Astrocyte (in vitro differentiated cells and primary cell): Measurements from ENCODE around the gene GSTA3. TPM values are rescaled to one million over a fixed set of nuclear protein-coding genes. Genes with fewer than 3 reads are reported as not detected.
"Not testable (repeated sequence)": the region's sequence is repeated elsewhere in the genome, so short reads cannot be mapped to it uniquely, and the experiment has no call there.

Experiments used
- DNase-seq: peaks from one replicate; pipeline ENCODE4 v3.0.0-alpha.2; 2010; ENCODE audit warnings: low read depth
- FAIRE-seq: peaks from 2 replicates; lab custom pipeline; 2011; peaks lifted over from hg19 to GRCh38; lab: Jason Lieb, UNC
- H2AFZ ChIP-seq: 2 replicates; pipeline ENCODE4 v1.6.0; 2012; ENCODE audit warnings: low read depth, low read length, inconsistent platforms
- H3K27ac ChIP-seq: 2 replicates; pipeline ENCODE4 v1.5.1; 2011; ENCODE audit warnings: low read depth, low read length, inconsistent platforms
- H3K27me3 ChIP-seq: 2 replicates; pipeline ENCODE4 v1.6.0; 2011; ENCODE audit warnings: low read length, inconsistent platforms; ENCODE audit not compliant: insufficient read depth
- H3K36me3 ChIP-seq: 2 replicates; pipeline ENCODE4 v1.5.1; 2011; ENCODE audit warnings: low read length, inconsistent platforms; ENCODE audit not compliant: insufficient read depth
- H3K4me1 ChIP-seq: 2 replicates; pipeline ENCODE4 v1.5.1; 2011; ENCODE audit warnings: low read length, inconsistent platforms; ENCODE audit not compliant: insufficient read depth
- H3K4me2 ChIP-seq: 2 replicates; pipeline ENCODE4 v1.6.0; 2012; ENCODE audit warnings: low read length, inconsistent platforms
- H3K4me3 ChIP-seq: 2 replicates; pipeline ENCODE4 v1.5.1; 2011; ENCODE audit warnings: low read depth, mild to moderate bottlenecking, low read length, inconsistent platforms; ENCODE audit not compliant: insufficient read depth
- H3K79me2 ChIP-seq: 2 replicates; pipeline ENCODE4 v1.6.0; 2012; ENCODE audit warnings: mild to moderate bottlenecking, low read length, inconsistent platforms; ENCODE audit not compliant: insufficient read depth
- H3K9ac ChIP-seq: 2 replicates; pipeline ENCODE4 v1.6.0; 2012; ENCODE audit warnings: mild to moderate bottlenecking, low read length, inconsistent platforms
- H3K9me3 ChIP-seq: 2 replicates; pipeline ENCODE4 v1.5.1; 2012; ENCODE audit warnings: low read depth, mild to moderate bottlenecking, low read length, inconsistent platforms; ENCODE audit not compliant: insufficient read depth
- H4K20me1 ChIP-seq: 2 replicates; pipeline ENCODE4 v1.6.0; 2012; ENCODE audit warnings: low read length, inconsistent platforms; ENCODE audit not compliant: insufficient read depth
- H3K27ac Mint-ChIP-seq: one replicate; pipeline ENCODE4 v1.8.0; 2021; ENCODE audit warnings: mild to moderate bottlenecking, mixed read lengths; ENCODE audit not compliant: unreplicated experiment
- H3K27me3 Mint-ChIP-seq: one replicate; pipeline ENCODE4 v1.8.0; 2021; ENCODE audit warnings: low read depth, mixed read lengths; ENCODE audit not compliant: unreplicated experiment
- H3K36me3 Mint-ChIP-seq: one replicate; pipeline ENCODE4 v1.8.0; 2021; ENCODE audit warnings: low read depth, mixed read lengths; ENCODE audit not compliant: unreplicated experiment
- H3K4me1 Mint-ChIP-seq: one replicate; pipeline ENCODE4 v1.8.0; 2021; ENCODE audit warnings: low read depth, mixed read lengths; ENCODE audit not compliant: unreplicated experiment
- H3K4me3 Mint-ChIP-seq: one replicate; pipeline ENCODE4 v1.8.0; 2021; ENCODE audit warnings: mild to moderate bottlenecking, moderate library complexity, mixed read lengths; ENCODE audit not compliant: unreplicated experiment
- H3K9me3 Mint-ChIP-seq: one replicate; pipeline ENCODE4 v1.8.0; 2021; ENCODE audit warnings: mild to moderate bottlenecking, mixed read lengths; ENCODE audit not compliant: unreplicated experiment
- CTCF ChIP-seq: IDR thresholded peaks from 2 replicates; pipeline ENCODE4 v1.5.1; 2011; ENCODE audit warnings: low read depth, mild to moderate bottlenecking, inconsistent platforms, low read length, moderate library complexity; ENCODE audit not compliant: insufficient read depth
- EZH2 ChIP-seq: IDR thresholded peaks from 2 replicates; pipeline ENCODE4 v1.6.1; 2012; ENCODE audit warnings: mild to moderate bottlenecking, low read length, inconsistent platforms; ENCODE audit not compliant: insufficient read depth
- total RNA-seq: library from RNA; stranded (reverse); gene quantifications from 2 replicates; pipeline ENCODE4 v1.2.1, GENCODE V29; 2021

The GSTA3 gene
- total RNA-seq, 1 donor from 2014 or later, result not detected

GRCh38 chr6:52900536-52900935 is 9.0 kb downstream of the GSTA3 start:
- H3K4me3 Mint-ChIP-seq, result no peak overlapping the region
- H3K4me1 ChIP-seq, result no peaks in the 10 kb centered on the region
- no peak for DNase-seq

GRCh38 chr6:52895790-52896189 is 13.7 kb downstream of the GSTA3 start:
- H3K27me3 Mint-ChIP-seq, result peaks cover 19% of the 10 kb centered on the region
- not testable (repeated sequence) for DNase-seq, H3K27ac ChIP-seq, H3K4me3 ChIP-seq, H2AFZ ChIP-seq, H3K4me1 ChIP-seq, H3K79me2 ChIP-seq, H3K9me3 Mint-ChIP-seq, H3K36me3 ChIP-seq, H3K27me3 ChIP-seq, H3K4me1 Mint-ChIP-seq, H4K20me1 ChIP-seq, H3K9ac ChIP-seq, FAIRE-seq, H3K4me2 ChIP-seq, H3K36me3 Mint-ChIP-seq, H3K9me3 ChIP-seq, H3K27ac Mint-ChIP-seq, H3K4me3 Mint-ChIP-seq

More at GRCh38 chr6:52900536-52900935, 9.0 kb downstream of the GSTA3 start:
- H4K20me1 ChIP-seq, result no peaks in the 10 kb centered on the region
- H3K79me2 ChIP-seq, result no peaks in the 10 kb centered on the region
- no peaks in the 10 kb centered on the region for H3K9me3 ChIP-seq
- H3K27ac ChIP-seq, result no peak overlapping the region
- Mint-ChIP-seq H3K27me3 (peaks cover 26% of the 10 kb centered on the region), H3K36me3 (no peaks in the 10 kb centered on the region), H3K27ac (no peak overlapping the region), H3K9me3 (peaks cover 4% of the 10 kb centered on the region), H3K4me1 (no peaks in the 10 kb centered on the region)
- H3K9ac ChIP-seq, result no peak overlapping the region
- H2AFZ ChIP-seq, result no peak overlapping the region
- no peaks in the 10 kb centered on the region for H3K36me3 ChIP-seq
- H3K27me3 ChIP-seq, result no peaks in the 10 kb centered on the region
- H3K4me3 ChIP-seq, result no peak overlapping the region
- TF ChIP-seq CTCF (no peak), EZH2 (no peak)
- H3K4me2 ChIP-seq, result no peak overlapping the region
- FAIRE-seq, result no peak

GRCh38 chr6:52894285-52894684 is 15.2 kb downstream of the GSTA3 start:
- H3K36me3 Mint-ChIP-seq, result peaks cover 2% of the 10 kb centered on the region
- no peaks in the 10 kb centered on the region for H3K4me1 Mint-ChIP-seq
- Histone ChIP-seq H3K4me3 (no peak overlapping the region), H3K27ac (no peak overlapping the region), H2AFZ (no peak overlapping the region), H3K4me2 (no peak overlapping the region), H4K20me1 (no peaks in the 10 kb centered on the region), H3K36me3 (no peaks in the 10 kb centered on the region), H3K9me3 (no peaks in the 10 kb centered on the region), H3K9ac (no peak overlapping the region), H3K4me1 (no peaks in the 10 kb centered on the region), H3K79me2 (no peaks in the 10 kb centered on the region), H3K27me3 (peaks cover 2% of the 10 kb centered on the region)
- TF ChIP-seq CTCF (no peak), EZH2 (no peak)
- H3K4me3 Mint-ChIP-seq, result no peak overlapping the region
- peaks cover 12% of the 10 kb centered on the region for H3K27me3 Mint-ChIP-seq
- FAIRE-seq, result no peak
- DNase-seq, result no peak
- H3K9me3 Mint-ChIP-seq, result peaks cover 6% of the 10 kb centered on the region
- H3K27ac Mint-ChIP-seq, result no peak overlapping the region
